Esophagus muscularis mucosa (tissue), 4 donors: ENCODE measurements around the gene UBE2G2.

Experiments used
- EP300 ChIP-seq: sonication (generic); formaldehyde crosslinking; IDR thresholded peaks from one replicate; pipeline ENCODE4 v1.6.1; 2017; ENCODE audit warnings: antibody characterized with exemption
- POLR2A ChIP-seq: fragments of 450-650 bp; IDR thresholded peaks from one replicate; pipeline ENCODE4 v1.6.1; 2017; ENCODE audit warnings: antibody characterized with exemption, moderate library complexity, mild to moderate bottlenecking, low read depth
- POLR2AphosphoS5 ChIP-seq, 2 donors: sonication (generic); formaldehyde crosslinking; IDR thresholded peaks; one replicate each; pipeline ENCODE4 v1.6.1; 2017; ENCODE audit warnings: antibody characterized with exemption in 2 of 2
- TF ChIP-seq, protein P1 (sequence below), 3 experiments: fragments of 200-600 bp in 2 of 3; fragments of 450-650 bp in 1 of 3; sonication (generic) in 2 of 3; IDR thresholded peaks; one replicate each; pipeline ENCODE4 v1.5.1; 2017 to 2019; ENCODE audit warnings: antibody characterized with exemption in 3 of 3, mild to moderate bottlenecking in 2 of 3, moderate library complexity in 1 of 3

DNA sequence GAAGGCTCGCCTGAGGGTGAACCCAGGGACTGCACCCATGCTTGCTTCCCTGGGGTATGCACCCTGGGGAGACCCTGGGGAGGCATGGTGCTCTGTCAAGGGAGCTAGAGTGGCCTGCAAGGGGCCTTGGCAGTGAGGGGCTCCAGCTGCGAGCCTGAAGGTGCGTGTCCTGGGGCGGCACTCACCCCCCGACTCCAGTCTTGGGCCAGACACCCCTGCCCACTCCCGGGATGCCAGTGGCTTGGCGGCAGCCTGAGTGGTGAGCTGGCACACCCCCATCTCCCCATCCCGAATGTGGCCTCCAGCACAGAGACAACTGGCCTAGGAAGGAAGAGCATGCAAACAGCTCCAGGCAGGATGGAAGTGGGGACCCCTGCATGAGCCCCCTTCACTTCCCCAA lies 13.6 kb upstream of the UBE2G2 start:
- TF ChIP-seq, protein P1, sequence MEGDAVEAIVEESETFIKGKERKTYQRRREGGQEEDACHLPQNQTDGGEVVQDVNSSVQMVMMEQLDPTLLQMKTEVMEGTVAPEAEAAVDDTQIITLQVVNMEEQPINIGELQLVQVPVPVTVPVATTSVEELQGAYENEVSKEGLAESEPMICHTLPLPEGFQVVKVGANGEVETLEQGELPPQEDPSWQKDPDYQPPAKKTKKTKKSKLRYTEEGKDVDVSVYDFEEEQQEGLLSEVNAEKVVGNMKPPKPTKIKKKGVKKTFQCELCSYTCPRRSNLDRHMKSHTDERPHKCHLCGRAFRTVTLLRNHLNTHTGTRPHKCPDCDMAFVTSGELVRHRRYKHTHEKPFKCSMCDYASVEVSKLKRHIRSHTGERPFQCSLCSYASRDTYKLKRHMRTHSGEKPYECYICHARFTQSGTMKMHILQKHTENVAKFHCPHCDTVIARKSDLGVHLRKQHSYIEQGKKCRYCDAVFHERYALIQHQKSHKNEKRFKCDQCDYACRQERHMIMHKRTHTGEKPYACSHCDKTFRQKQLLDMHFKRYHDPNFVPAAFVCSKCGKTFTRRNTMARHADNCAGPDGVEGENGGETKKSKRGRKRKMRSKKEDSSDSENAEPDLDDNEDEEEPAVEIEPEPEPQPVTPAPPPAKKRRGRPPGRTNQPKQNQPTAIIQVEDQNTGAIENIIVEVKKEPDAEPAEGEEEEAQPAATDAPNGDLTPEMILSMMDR (IDR thresholded peaks at IDR 0.05): no peak
- TF ChIP-seq EP300: no peak
- no peak for TF ChIP-seq POLR2AphosphoS5 (IDR thresholded peaks at IDR 0.05)
- TF ChIP-seq POLR2A: no peak
